ENCODE data around the gene BAX. TPM values are rescaled to one million over a fixed set of nuclear protein-coding genes. Genes with fewer than 3 reads are reported as not detected.
A peak's percentile ranks its signal among the peaks of the same experiment; 100 is the strongest.

Gene BAX
- total and polyA plus RNA-seq, 9 of the 15 experiments (the other 6 are each of a cell fraction or from before 2014, with no cell fraction given), result 3.2 to 95.4 (median 44.5) TPM

DNA sequence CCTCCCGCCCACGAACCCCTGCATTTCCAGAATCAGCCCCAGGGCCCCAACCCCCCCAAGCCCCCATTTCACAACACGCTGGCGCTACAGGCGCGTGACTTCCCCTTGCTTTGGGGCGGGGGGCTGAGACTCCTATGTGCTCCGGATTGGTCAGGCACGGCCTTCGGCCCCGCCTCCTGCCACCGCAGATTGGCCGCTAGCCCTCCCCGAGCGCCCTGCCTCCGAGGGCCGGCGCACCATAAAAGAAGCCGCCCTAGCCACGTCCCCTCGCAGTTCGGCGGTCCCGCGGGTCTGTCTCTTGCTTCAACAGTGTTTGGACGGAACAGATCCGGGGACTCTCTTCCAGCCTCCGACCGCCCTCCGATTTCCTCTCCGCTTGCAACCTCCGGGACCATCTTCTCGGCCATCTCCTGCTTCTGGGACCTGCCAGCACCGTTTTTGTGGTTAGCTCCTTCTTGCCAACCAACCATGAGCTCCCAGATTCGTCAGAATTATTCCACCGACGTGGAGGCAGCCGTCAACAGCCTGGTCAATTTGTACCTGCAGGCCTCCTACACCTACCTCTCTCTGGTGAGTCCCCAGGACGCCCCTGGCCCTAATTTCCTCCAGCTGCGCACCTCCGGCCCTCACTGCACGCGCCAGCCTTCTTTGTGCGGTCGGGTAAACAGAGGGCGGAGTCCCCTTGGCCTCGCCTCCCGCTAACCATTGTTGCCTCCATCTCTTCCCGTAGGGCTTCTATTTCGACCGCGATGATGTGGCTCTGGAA, 10.5 kb downstream of the BAX start, which contains the start of gene FTL (continued):
- TF ChIP-seq MYC (IDR thresholded peaks at IDR 0.05; ENCODE audit: low read depth, low read length) (peak; percentile 61; the same call in 1 of the 2 replicates), MYC (CRISPR knock-in tag; IDR thresholded peaks at IDR 0.05; ENCODE audit: borderline replicate concordance, low read depth) (no peak; the same call in 1 of the 2 replicates), NUFIP1 (IDR thresholded peaks at IDR 0.05; ENCODE audit: partially characterized antibody) (no peak), PRPF4 (IDR thresholded peaks at IDR 0.05; ENCODE audit: insufficient read depth, low read depth, low read length, poor library complexity, severe bottlenecking) (peak; percentile 95), DDX20 (tag; IDR thresholded peaks at IDR 0.05; ENCODE audit: low read depth) (no peak), PCBP2 (IDR thresholded peaks at IDR 0.05; ENCODE audit: low read depth, low read length, poor library complexity, severe bottlenecking) (no peak), BMI1 (IDR thresholded peaks at IDR 0.05; ENCODE audit: low read length) (no peak), ZNF785 (CRISPR knock-in tag; IDR thresholded peaks at IDR 0.05) (no peak), PHTF2 (CRISPR knock-in tag; IDR thresholded peaks at IDR 0.05) (no peak), NFATC3 (IDR thresholded peaks at IDR 0.05) (0 out of 2 replicates have a peak, but pooled peaks have one; percentile 27), PTBP1 (IDR thresholded peaks at IDR 0.05; ENCODE audit: low read depth, low read length) (peak; percentile 57; the same call in 1 of the 2 replicates), KAT2B (IDR thresholded peaks at IDR 0.05; ENCODE audit: low read depth, low read length) (no peak), CHD2 (IDR thresholded peaks at IDR 0.05; ENCODE audit: low read depth, low read length) (peak; percentile 8; the same call in 1 of the 2 replicates), ZNF134 (CRISPR knock-in tag; conservative IDR thresholded peaks at IDR 0.05) (no peak), NR2C1 (IDR thresholded peaks at IDR 0.05) (no peak), NR2C1 (tag; IDR thresholded peaks at IDR 0.05) (0 out of 2 replicates have a peak, but pooled peaks have one; percentile 44), NFXL1 (CRISPR knock-in tag; IDR thresholded peaks at IDR 0.05) (no peak)
- TF ChIP-seq, protein P1, sequence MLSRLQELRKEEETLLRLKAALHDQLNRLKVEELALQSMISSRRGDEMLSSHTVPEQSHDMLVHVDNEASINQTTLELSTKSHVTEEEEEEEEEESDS (CRISPR knock-in tag; IDR thresholded peaks at IDR 0.05), result no peak
- TF ChIP-seq, protein P2, sequence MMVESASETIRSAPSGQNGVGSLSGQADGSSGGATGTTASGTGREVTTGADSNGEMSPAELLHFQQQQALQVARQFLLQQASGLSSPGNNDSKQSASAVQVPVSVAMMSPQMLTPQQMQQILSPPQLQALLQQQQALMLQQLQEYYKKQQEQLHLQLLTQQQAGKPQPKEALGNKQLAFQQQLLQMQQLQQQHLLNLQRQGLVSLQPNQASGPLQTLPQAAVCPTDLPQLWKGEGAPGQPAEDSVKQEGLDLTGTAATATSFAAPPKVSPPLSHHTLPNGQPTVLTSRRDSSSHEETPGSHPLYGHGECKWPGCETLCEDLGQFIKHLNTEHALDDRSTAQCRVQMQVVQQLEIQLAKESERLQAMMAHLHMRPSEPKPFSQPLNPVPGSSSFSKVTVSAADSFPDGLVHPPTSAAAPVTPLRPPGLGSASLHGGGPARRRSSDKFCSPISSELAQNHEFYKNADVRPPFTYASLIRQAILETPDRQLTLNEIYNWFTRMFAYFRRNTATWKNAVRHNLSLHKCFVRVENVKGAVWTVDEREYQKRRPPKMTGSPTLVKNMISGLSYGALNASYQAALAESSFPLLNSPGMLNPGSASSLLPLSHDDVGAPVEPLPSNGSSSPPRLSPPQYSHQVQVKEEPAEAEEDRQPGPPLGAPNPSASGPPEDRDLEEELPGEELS (CRISPR knock-in tag; IDR thresholded peaks at IDR 0.05; ENCODE audit: borderline replicate concordance), result no peak; the same call in 1 of the 2 replicates
- TF ChIP-seq, protein P3, sequence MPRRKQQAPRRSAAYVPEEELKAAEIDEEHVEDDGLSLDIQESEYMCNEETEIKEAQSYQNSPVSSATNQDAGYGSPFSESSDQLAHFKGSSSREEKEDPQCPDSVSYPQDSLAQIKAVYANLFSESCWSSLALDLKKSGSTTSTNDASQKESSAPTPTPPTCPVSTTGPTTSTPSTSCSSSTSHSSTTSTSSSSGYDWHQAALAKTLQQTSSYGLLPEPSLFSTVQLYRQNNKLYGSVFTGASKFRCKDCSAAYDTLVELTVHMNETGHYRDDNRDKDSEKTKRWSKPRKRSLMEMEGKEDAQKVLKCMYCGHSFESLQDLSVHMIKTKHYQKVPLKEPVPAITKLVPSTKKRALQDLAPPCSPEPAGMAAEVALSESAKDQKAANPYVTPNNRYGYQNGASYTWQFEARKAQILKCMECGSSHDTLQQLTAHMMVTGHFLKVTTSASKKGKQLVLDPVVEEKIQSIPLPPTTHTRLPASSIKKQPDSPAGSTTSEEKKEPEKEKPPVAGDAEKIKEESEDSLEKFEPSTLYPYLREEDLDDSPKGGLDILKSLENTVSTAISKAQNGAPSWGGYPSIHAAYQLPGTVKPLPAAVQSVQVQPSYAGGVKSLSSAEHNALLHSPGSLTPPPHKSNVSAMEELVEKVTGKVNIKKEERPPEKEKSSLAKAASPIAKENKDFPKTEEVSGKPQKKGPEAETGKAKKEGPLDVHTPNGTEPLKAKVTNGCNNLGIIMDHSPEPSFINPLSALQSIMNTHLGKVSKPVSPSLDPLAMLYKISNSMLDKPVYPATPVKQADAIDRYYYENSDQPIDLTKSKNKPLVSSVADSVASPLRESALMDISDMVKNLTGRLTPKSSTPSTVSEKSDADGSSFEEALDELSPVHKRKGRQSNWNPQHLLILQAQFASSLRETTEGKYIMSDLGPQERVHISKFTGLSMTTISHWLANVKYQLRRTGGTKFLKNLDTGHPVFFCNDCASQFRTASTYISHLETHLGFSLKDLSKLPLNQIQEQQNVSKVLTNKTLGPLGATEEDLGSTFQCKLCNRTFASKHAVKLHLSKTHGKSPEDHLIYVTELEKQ (CRISPR knock-in tag; IDR thresholded peaks at IDR 0.05), result no peak
